ENCODE data around the gene HMGXB4. TPM values are rescaled to one million over a fixed set of nuclear protein-coding genes. Genes with fewer than 3 reads are reported as not detected.

HMGXB4 gene
- total and polyA plus RNA-seq, 2 experiments from 2014 or later, result 34.7 to 64.9 TPM

GRCh38 chr22:35264986-35265385 is 7.7 kb downstream of the HMGXB4 start:
- Histone ChIP-seq H3K27ac (ENCODE audit: low read depth) (no peak overlapping the region), H3K4me1 (ENCODE audit: insufficient read depth) (no peaks in the 10 kb centered on the region), H3K4me3 (no peak overlapping the region), H3K79me2 (replicated peaks; ENCODE audit: insufficient read depth) (peaks cover 38% of the 10 kb centered on the region), H3K9me2 (ENCODE audit: insufficient read depth) (no peaks in the 10 kb centered on the region), H4K20me1 (replicated peaks; ENCODE audit: insufficient read depth) (peaks cover 15% of the 10 kb centered on the region), H3K4me2 (no peak overlapping the region), H2AFZ (no peak overlapping the region), H3K36me3 (ENCODE audit: insufficient read depth) (peaks cover 69% of the 10 kb centered on the region), H3F3A (replicated peaks; ENCODE audit: low read depth) (peaks cover 4% of the 10 kb centered on the region; the same call in 1 of the 2 replicates), H3K27me3 (ENCODE audit: insufficient read depth) (no peaks in the 10 kb centered on the region)
- Mint-ChIP-seq H3K4me1 (no peaks in the 10 kb centered on the region), H3K9me3 (peaks cover 3% of the 10 kb centered on the region; the same call in 1 of the 3 replicates), H3K36me3 (ENCODE audit: low read depth) (peaks cover 72% of the 10 kb centered on the region), H3K4me3 (no peak overlapping the region), H3K27ac (no peak overlapping the region), H3K27me3 (ENCODE audit: insufficient read depth, low read depth, poor library complexity) (no peaks in the 10 kb centered on the region)
- DNase-seq (ENCODE audit: low spot score) (no peak), ATAC-seq (no peak)
- no peak for TF ChIP-seq ZNF462 (CRISPR knock-in tag; IDR thresholded peaks at IDR 0.05)
- no peak for TF ChIP-seq CREB1 (CRISPR knock-in tag; IDR thresholded peaks at IDR 0.05; ENCODE audit: low read depth)
- TF ChIP-seq ZNF331 (CRISPR knock-in tag; IDR thresholded peaks at IDR 0.05; ENCODE audit: low read depth), result no peak
- no peak for TF ChIP-seq CTCF (conservative IDR thresholded peaks at IDR 0.05; ENCODE audit: low read depth in 2 of 2)
- TF ChIP-seq STAT1 (IDR thresholded peaks at IDR 0.05; ENCODE audit: unreplicated experiment), result no peak
- no peak for TF ChIP-seq EZH2 (IDR thresholded peaks at IDR 0.05; ENCODE audit: low read depth, unreplicated experiment)
- no peak for TF ChIP-seq REST (IDR thresholded peaks at IDR 0.05; ENCODE audit: unreplicated experiment)
- TF ChIP-seq POLR2AphosphoS5 (IDR thresholded peaks at IDR 0.05; ENCODE audit: low read depth), result no peak
- no peak for TF ChIP-seq ETS1 (IDR thresholded peaks at IDR 0.05)
- TF ChIP-seq ZNF114 (CRISPR knock-in tag; IDR thresholded peaks at IDR 0.05), result no peak
- TF ChIP-seq EZH2phosphoT487 (IDR thresholded peaks at IDR 0.05; ENCODE audit: unreplicated experiment), result no peak
- TF ChIP-seq NANOG (IDR thresholded peaks at IDR 0.05; ENCODE audit: borderline replicate concordance), result no peak
- no peak for TF ChIP-seq JUNB (IDR thresholded peaks at IDR 0.05; ENCODE audit: unreplicated experiment)
